ENCODE results near the gene DDX6.
"Not testable (repeated sequence)": the region's sequence is repeated elsewhere in the genome, so short reads cannot be mapped to it uniquely, and the experiment has no call there.

DDX6 gene

GRCh38 chr11:118735203-118735602, 55.8 kb downstream of the DDX6 start:
- DNase-seq, result no peak

- DNase-seq, result no peak
Measured at GRCh38 chr11:118734031-118734430, 56.9 kb downstream of the DDX6 start.

- DNase-seq, result not testable (repeated sequence)
Measured at GRCh38 chr11:118729753-118730152, 61.2 kb downstream of the DDX6 start.

- DNase-seq, result not testable (repeated sequence)
Measured at GRCh38 chr11:118728112-118728511, 62.9 kb downstream of the DDX6 start.

- DNase-seq, result not testable (repeated sequence)
Measured at GRCh38 chr11:118727721-118728066, 63.3 kb downstream of the DDX6 start.

GRCh38 chr11:118727001-118727720, 63.8 kb downstream of the DDX6 start:
- not testable (repeated sequence) for DNase-seq

GRCh38 chr11:118721478-118722015, 69.4 kb downstream of the DDX6 start:
- DNase-seq, result not testable (repeated sequence)

- not testable (repeated sequence) for DNase-seq
Measured at GRCh38 chr11:118720740-118721139, 70.2 kb downstream of the DDX6 start.

GRCh38 chr11:118720078-118720477, 70.9 kb downstream of the DDX6 start:
- DNase-seq, result not testable (repeated sequence)

GRCh38 chr11:118718562-118718961, 72.4 kb downstream of the DDX6 start:
- not testable (repeated sequence) for DNase-seq

GRCh38 chr11:118717733-118718132, 73.2 kb downstream of the DDX6 start:
- not testable (repeated sequence) for DNase-seq

GRCh38 chr11:118717221-118717620, 73.7 kb downstream of the DDX6 start:
- not testable (repeated sequence) for DNase-seq

- DNase-seq, result no peak
Measured at GRCh38 chr11:118715837-118716260, 75.1 kb downstream of the DDX6 start.

GRCh38 chr11:118715245-118715831, 75.6 kb downstream of the DDX6 start:
- DNase-seq, result no peak

- no peak for DNase-seq
Measured at GRCh38 chr11:118714816-118715215, 76.1 kb downstream of the DDX6 start.

- DNase-seq, result not testable (repeated sequence)
Measured at GRCh38 chr11:118714416-118714815, 76.5 kb downstream of the DDX6 start.

- DNase-seq, result no peak
Measured at GRCh38 chr11:118708296-118708695, 82.7 kb downstream of the DDX6 start.

- DNase-seq, result no peak
Measured at GRCh38 chr11:118706546-118706825, 84.5 kb downstream of the DDX6 start.

- no peak for DNase-seq
Measured at GRCh38 chr11:118705791-118706545, 85.0 kb downstream of the DDX6 start.

- no peak for DNase-seq
Measured at GRCh38 chr11:118705111-118705741, 85.7 kb downstream of the DDX6 start.

- no peak for DNase-seq
Measured at GRCh38 chr11:118703563-118704106, 87.3 kb downstream of the DDX6 start.

- peak; percentile 46 for DNase-seq
Measured at GRCh38 chr11:118699506-118700220, 91.3 kb downstream of the DDX6 start.
